IMR-90 (cell line): ENCODE measurements around the gene ABCA5. TPM values are rescaled to one million over a fixed set of nuclear protein-coding genes. Genes with fewer than 3 reads are reported as not detected.

Experiments
- ATAC-seq: fragments of 200-7000 bp; cut with Tn5 transposase; 2 replicates; pipeline ENCODE4 v1.9.1; 2020; ENCODE audit warnings: low read depth, mild to moderate bottlenecking, moderate library complexity
- BruUV-seq: library from RNA; stranded (reverse); fragments of 400-500 nt; replicated peaks from 2 replicates; lab custom pipeline; 2021; lab: Mats Ljungman, UMichigan
- CTCF ChIA-PET: fragments of 300-600 bp; formaldehyde crosslinking; extraction: SDS; loops from one replicate; lab custom pipeline; 2021; ENCODE audit warnings: antibody characterized with exemption; lab: Yijun Ruan, JAX
- POLR2A ChIA-PET: fragments of 300-600 bp; sonication (Branson Sonifier 250); formaldehyde crosslinking; loops from one replicate; lab custom pipeline; 2022; ENCODE audit warnings: antibody characterized with exemption; ENCODE audit not compliant: unreplicated experiment; lab: Charles Lee
- DNase-seq: peaks from one replicate; pipeline ENCODE4 v3.0.0; 2013
- H2AFZ ChIP-seq: replicated peaks from 2 replicates; pipeline ENCODE3; 2013; ENCODE audit warnings: low read length, mild to moderate bottlenecking; ENCODE audit not compliant: poor library complexity
- H2AK5ac ChIP-seq: 2 replicates; pipeline ENCODE4 v1.6.1; 2013; ENCODE audit warnings: low read depth, low read length, inconsistent platforms
- H2AK9ac ChIP-seq: replicated peaks from 2 replicates; pipeline ENCODE3; 2013; ENCODE audit warnings: mild to moderate bottlenecking, low read depth, low read length, moderate library complexity; ENCODE audit not compliant: poor library complexity
- H2BK120ac ChIP-seq: 2 replicates; pipeline ENCODE4 v1.6.1; 2013; ENCODE audit warnings: low read depth, low read length, inconsistent platforms
- H2BK15ac ChIP-seq: 3 replicates; pipeline ENCODE4 v1.6.1; 2013; ENCODE audit warnings: low read depth, low read length, inconsistent platforms
- H2BK20ac ChIP-seq: 2 replicates; pipeline ENCODE4 v1.6.1; 2013; ENCODE audit warnings: low read depth, mild to moderate bottlenecking, inconsistent platforms, low read length, moderate library complexity
- H2BK5ac ChIP-seq: 2 replicates; pipeline ENCODE4 v1.6.1; 2013; ENCODE audit warnings: mild to moderate bottlenecking, low read depth, low read length, inconsistent platforms; ENCODE audit not compliant: poor library complexity, severe bottlenecking
- H3K14ac ChIP-seq: replicated peaks from 2 replicates; pipeline ENCODE4 v1.6.1; 2013; ENCODE audit warnings: low read depth, low read length, inconsistent platforms
- H3K18ac ChIP-seq: 2 replicates; pipeline ENCODE4 v1.6.1; 2013; ENCODE audit warnings: low read depth, low read length, control low read depth
- H3K23ac ChIP-seq: 2 replicates; pipeline ENCODE4 v1.6.1; 2013; ENCODE audit warnings: low read depth, low read length, inconsistent platforms
- H3K27ac ChIP-seq: 2 replicates; pipeline ENCODE4 v1.5.1; 2013; ENCODE audit warnings: mild to moderate bottlenecking, control low read depth, low read length; ENCODE audit not compliant: insufficient read depth
- H3K27me3 ChIP-seq: 2 replicates; pipeline ENCODE4 v1.6.1; 2013; ENCODE audit warnings: low read length; ENCODE audit not compliant: control insufficient read depth, insufficient read depth
- H3K36me3 ChIP-seq: 2 replicates; pipeline ENCODE4 v1.6.1; 2013; ENCODE audit warnings: low read length, mixed read lengths; ENCODE audit not compliant: control insufficient read depth, insufficient read depth
- H3K4ac ChIP-seq: 2 replicates; pipeline ENCODE4 v1.6.1; 2013; ENCODE audit warnings: low read depth, low read length, inconsistent platforms
- H3K4me1 ChIP-seq: 2 replicates; pipeline ENCODE4 v1.6.1; 2013; ENCODE audit warnings: low read length, mixed read lengths; ENCODE audit not compliant: control insufficient read depth, insufficient read depth
- H3K4me2 ChIP-seq: 2 replicates; pipeline ENCODE4 v1.6.1; 2013; ENCODE audit warnings: low read depth, mild to moderate bottlenecking, control low read depth, low read length, moderate library complexity
- H3K4me3 ChIP-seq: 2 replicates; pipeline ENCODE4 v1.5.1; 2013; ENCODE audit warnings: low read depth, mild to moderate bottlenecking, control low read depth, low read length, moderate library complexity; ENCODE audit not compliant: insufficient read depth
- H3K56ac ChIP-seq: 2 replicates; pipeline ENCODE4 v1.6.1; 2013; ENCODE audit warnings: low read length, inconsistent platforms; ENCODE audit not compliant: insufficient read depth; ENCODE audit errors: extremely low read depth
- H3K79me1 ChIP-seq, 2 experiments: 2 replicates each; pipeline ENCODE4 v1.6.1; 2013; ENCODE audit warnings: low read length in 2 of 2, inconsistent platforms in 1 of 2, low read depth in 1 of 2
- H3K9ac ChIP-seq: 2 replicates; pipeline ENCODE4 v1.6.1; 2013; ENCODE audit warnings: low read depth, low read length, control low read depth
- H3K9me1 ChIP-seq: 2 replicates; pipeline ENCODE4 v1.6.1; 2013; ENCODE audit warnings: low read length, inconsistent platforms; ENCODE audit not compliant: insufficient read depth
- H3K9me3 ChIP-seq: 2 replicates; pipeline ENCODE4 v1.6.1; 2013; ENCODE audit warnings: low read length; ENCODE audit not compliant: control insufficient read depth, insufficient read depth
- H4K20me1 ChIP-seq: 2 replicates; pipeline ENCODE4 v1.6.1; 2013; ENCODE audit warnings: low read length, inconsistent platforms; ENCODE audit not compliant: insufficient read depth
- H4K5ac ChIP-seq: 2 replicates; pipeline ENCODE4 v1.6.1; 2013; ENCODE audit warnings: mild to moderate bottlenecking, low read depth, low read length, control low read depth
- H4K8ac ChIP-seq, 2 experiments: 2 replicates each; pipeline ENCODE4 v1.6.1; 2013; ENCODE audit warnings: low read depth in 2 of 2, low read length in 2 of 2, control low read depth in 1 of 2, inconsistent platforms in 1 of 2
- H4K91ac ChIP-seq: 2 replicates; pipeline ENCODE4 v1.6.1; 2013; ENCODE audit warnings: low read depth, low read length, inconsistent platforms; ENCODE audit not compliant: insufficient read depth
- BHLHE40 ChIP-seq: fragments of 150-350 bp; IDR thresholded peaks from 2 replicates; pipeline ENCODE4 v1.6.1; 2016; ENCODE audit warnings: mild to moderate bottlenecking, low read depth, low read length
- CEBPB ChIP-seq: IDR thresholded peaks from 2 replicates; pipeline ENCODE4 v1.6.1; 2012; ENCODE audit warnings: low read depth, low read length, improper control_type of control experiment
- CHD1 ChIP-seq: IDR thresholded peaks from 2 replicates; pipeline ENCODE4 v1.6.1; 2012; ENCODE audit warnings: low read depth, low read length, improper control_type of control experiment
- FOS ChIP-seq: fragments of 150-350 bp; IDR thresholded peaks from 2 replicates; pipeline ENCODE4 v1.6.1; 2016; ENCODE audit warnings: low read depth, low read length
- MAZ ChIP-seq: IDR thresholded peaks from 2 replicates; pipeline ENCODE4 v1.6.1; 2012; ENCODE audit warnings: low read depth, mild to moderate bottlenecking, low read length, improper control_type of control experiment, moderate library complexity, borderline replicate concordance
- MXI1 ChIP-seq: IDR thresholded peaks from 2 replicates; pipeline ENCODE4 v1.6.1; 2012; ENCODE audit warnings: low read depth, mild to moderate bottlenecking, low read length, moderate library complexity, borderline replicate concordance
- NFE2L2 ChIP-seq: fragments of 150-350 bp; IDR thresholded peaks from 2 replicates; pipeline ENCODE4 v1.6.1; 2016; ENCODE audit warnings: low read depth, mild to moderate bottlenecking, low read length
- POLR2A ChIP-seq: IDR thresholded peaks from 2 replicates; pipeline ENCODE4 v1.6.1; 2012; ENCODE audit warnings: mild to moderate bottlenecking, low read depth, low read length
- RAD21 ChIP-seq: IDR thresholded peaks from 2 replicates; pipeline ENCODE4 v1.6.1; 2012; ENCODE audit warnings: low read length, improper control_type of control experiment
- RCOR1 ChIP-seq: IDR thresholded peaks from 2 replicates; pipeline ENCODE4 v1.6.1; 2012; ENCODE audit warnings: mild to moderate bottlenecking, low read length, improper control_type of control experiment; ENCODE audit not compliant: insufficient replicate concordance
- RFX5 ChIP-seq: IDR thresholded peaks from 2 replicates; pipeline ENCODE4 v1.8.0; 2012; ENCODE audit warnings: low read depth, mild to moderate bottlenecking, low read length, moderate library complexity
- SMC3 ChIP-seq: fragments of 150-350 bp; IDR thresholded peaks from 2 replicates; pipeline ENCODE4 v1.6.1; 2016; ENCODE audit warnings: low read depth, mild to moderate bottlenecking, antibody characterized with exemption, low read length, moderate library complexity
- USF2 ChIP-seq: fragments of 150-350 bp; IDR thresholded peaks from 2 replicates; pipeline ENCODE4 v1.6.1; 2017; ENCODE audit warnings: mild to moderate bottlenecking, antibody characterized with exemption, low read length, low read depth
- WGBS, 2 experiments: methylation state at CpG; one replicate each; pipeline versions ENCODE4 v1.1.5 to v1.1.7; 2013; ENCODE audit warnings: missing lambda C conversion rate in 2 of 2; ENCODE audit not compliant: insufficient read length in 1 of 2; ENCODE audit errors: extremely low coverage in 2 of 2; 5-methylcytosine and 5-hydroxymethylcytosine counted together
- dilution Hi-C: fragments of 300-500 bp; cut with HindIII; formaldehyde crosslinking; loops from one replicate; pipeline ENCODE4 v1.14.3; 2018; ENCODE audit warnings: low sequenced_read_pairs; ENCODE audit not compliant: unreplicated experiment
- in situ Hi-C: fragments of 300-500 bp; cut with MboI; formaldehyde crosslinking; loops from 3 replicates; pipeline ENCODE4 v1.14.3; 2019; ENCODE audit warnings: low sequenced_read_pairs, inconsistent platforms, mixed read lengths
- intact Hi-C: fragments of 100-400 bp; cut with micrococcal nuclease; formaldehyde crosslinking; loops from 2 replicates; pipeline ENCODE4 v1.10.0; 2022
- polyA plus RNA-seq, 3 experiments: library from polyadenylated mRNA; depleted of rRNA; stranded (reverse); fragments of >200 nt; gene quantifications; 2 replicates each; pipeline ENCODE4 v1.2.3, GENCODE V29; 2012; ENCODE audit warnings: low replicate concordance in 1 of 3
- total RNA-seq: library from RNA; depleted of rRNA; stranded (reverse); fragments of >200 nt; gene quantifications from 2 replicates; pipeline ENCODE4 v1.2.3, GENCODE V29; 2012
- TF ChIP-seq, protein P1 (sequence below): fragments of 150-350 bp; IDR thresholded peaks from 2 replicates; pipeline ENCODE4 v1.6.1; 2016; ENCODE audit warnings: low read depth, mild to moderate bottlenecking, low read length, moderate library complexity, borderline replicate concordance

Gene ABCA5
- total and polyA plus RNA-seq, 2 of the 4 experiments (the other 2 are of a cell fraction) = 1.3 to 2.3 TPM

DNA sequence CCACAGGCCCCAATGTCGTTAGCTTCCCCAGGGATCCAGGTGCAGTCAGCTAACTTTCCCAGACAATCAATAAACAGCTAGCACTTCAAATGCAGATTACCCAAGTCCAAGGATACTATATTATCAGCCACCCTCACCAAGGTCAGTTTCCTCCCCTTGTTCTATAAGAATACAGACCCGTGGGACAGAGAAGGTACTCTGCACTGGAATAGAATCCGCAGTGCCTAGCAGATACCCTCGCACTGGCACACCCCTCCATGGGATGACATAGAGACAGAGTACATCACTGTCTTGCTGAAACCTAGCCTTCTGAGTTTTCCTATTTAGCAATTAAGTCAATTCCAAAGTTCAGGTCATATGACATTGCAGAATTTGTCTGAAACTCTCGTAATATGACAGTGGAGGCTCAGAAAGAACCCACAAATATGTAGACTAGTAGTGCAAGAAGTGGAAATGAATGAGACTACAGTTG, 58.4 kb downstream of the ABCA5 start:
- H4K20me1 ChIP-seq = no peaks in the 10 kb centered on the region
- no peak overlapping the region for H4K91ac ChIP-seq
- 71% methylated on average over 1 of the region's 5 CpGs; no CpG with 5 or more reads in 1 of the 2 experiments for WGBS, 2 experiments
- no peak overlapping the region for H4K5ac ChIP-seq
- H3K9ac ChIP-seq = no peak overlapping the region
- no peak overlapping the region for H2AK5ac ChIP-seq
- POLR2A ChIA-PET = no interaction called here
- no TSS peak for BruUV-seq
- H3K14ac ChIP-seq = no peak overlapping the region
- no peak overlapping the region for H2BK15ac ChIP-seq
- H2BK5ac ChIP-seq = no peak overlapping the region
- CTCF ChIA-PET = interaction anchor here (0.7 kb wide), 1 partner anchor 58 kb away, joined by 3 read pairs; no protein-coding TSS in a partner anchor
- H3K4ac ChIP-seq = no peak overlapping the region
- no peak overlapping the region for H2BK20ac ChIP-seq
- intact Hi-C loops (no loop called here), in situ Hi-C loops (no loop called here), dilution Hi-C loops (no loop called here)
- no peak overlapping the region for H4K8ac ChIP-seq
- TF ChIP-seq USF2 (no peak), RAD21 (no peak), MXI1 (no peak), MAZ (no peak), POLR2A (no peak), RCOR1 (no peak), CEBPB (no peak), NFE2L2 (no peak), SMC3 (no peak), BHLHE40 (no peak), RFX5 (no peak), CHD1 (no peak), FOS (no peak)
- TF ChIP-seq, protein P1, sequence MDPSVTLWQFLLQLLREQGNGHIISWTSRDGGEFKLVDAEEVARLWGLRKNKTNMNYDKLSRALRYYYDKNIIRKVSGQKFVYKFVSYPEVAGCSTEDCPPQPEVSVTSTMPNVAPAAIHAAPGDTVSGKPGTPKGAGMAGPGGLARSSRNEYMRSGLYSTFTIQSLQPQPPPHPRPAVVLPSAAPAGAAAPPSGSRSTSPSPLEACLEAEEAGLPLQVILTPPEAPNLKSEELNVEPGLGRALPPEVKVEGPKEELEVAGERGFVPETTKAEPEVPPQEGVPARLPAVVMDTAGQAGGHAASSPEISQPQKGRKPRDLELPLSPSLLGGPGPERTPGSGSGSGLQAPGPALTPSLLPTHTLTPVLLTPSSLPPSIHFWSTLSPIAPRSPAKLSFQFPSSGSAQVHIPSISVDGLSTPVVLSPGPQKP = no peak
- no peaks in the 10 kb centered on the region for H3K27me3 ChIP-seq
- H3K23ac ChIP-seq = no peak overlapping the region
- no peak for DNase-seq
- H3K36me3 ChIP-seq = no peaks in the 10 kb centered on the region
- no peak overlapping the region for H2AFZ ChIP-seq
- H3K9me1 ChIP-seq = no peaks in the 10 kb centered on the region
- no peak overlapping the region for H3K27ac ChIP-seq
- H3K4me3 ChIP-seq = no peak overlapping the region
- no peak overlapping the region for H2BK120ac ChIP-seq
- no peaks in the 10 kb centered on the region for H3K9me3 ChIP-seq
- H3K4me2 ChIP-seq = no peak overlapping the region
- no peaks in the 10 kb centered on the region for H3K79me1 ChIP-seq
- no peaks in the 10 kb centered on the region for H3K4me1 ChIP-seq
- H2AK9ac ChIP-seq = peak overlapping the region; percentile 63
- H3K18ac ChIP-seq = no peak overlapping the region
- no peak for ATAC-seq
- H3K56ac ChIP-seq = no peak overlapping the region
